IMR-90 (cell line): ENCODE data around the gene IFIH1. TPM values are rescaled to one million over a fixed set of nuclear protein-coding genes. Genes with fewer than 3 reads are reported as not detected.
A peak's percentile ranks its signal among the peaks of the same experiment; 100 is the strongest.

Experiments
- ATAC-seq: fragments of 200-7000 bp; cut with Tn5 transposase; 2 replicates; pipeline ENCODE4 v1.9.1; 2020; ENCODE audit warnings: low read depth, mild to moderate bottlenecking, moderate library complexity
- BruUV-seq: library from RNA; stranded (reverse); fragments of 400-500 nt; replicated peaks from 2 replicates; lab custom pipeline; 2021; lab: Mats Ljungman, UMichigan
- CTCF ChIA-PET: fragments of 300-600 bp; formaldehyde crosslinking; extraction: SDS; loops from one replicate; lab custom pipeline; 2021; ENCODE audit warnings: antibody characterized with exemption; lab: Yijun Ruan, JAX
- POLR2A ChIA-PET: fragments of 300-600 bp; sonication (Branson Sonifier 250); formaldehyde crosslinking; loops from one replicate; lab custom pipeline; 2022; ENCODE audit warnings: antibody characterized with exemption; ENCODE audit not compliant: unreplicated experiment; lab: Charles Lee
- DNase-seq: peaks from one replicate; pipeline ENCODE4 v3.0.0; 2013
- H2AFZ ChIP-seq: replicated peaks from 2 replicates; pipeline ENCODE3; 2013; ENCODE audit warnings: low read length, mild to moderate bottlenecking; ENCODE audit not compliant: poor library complexity
- H2AK5ac ChIP-seq: 2 replicates; pipeline ENCODE4 v1.6.1; 2013; ENCODE audit warnings: low read depth, low read length, inconsistent platforms
- H2AK9ac ChIP-seq: replicated peaks from 2 replicates; pipeline ENCODE3; 2013; ENCODE audit warnings: mild to moderate bottlenecking, low read depth, low read length, moderate library complexity; ENCODE audit not compliant: poor library complexity
- H2BK120ac ChIP-seq: 2 replicates; pipeline ENCODE4 v1.6.1; 2013; ENCODE audit warnings: low read depth, low read length, inconsistent platforms
- H2BK15ac ChIP-seq: 3 replicates; pipeline ENCODE4 v1.6.1; 2013; ENCODE audit warnings: low read depth, low read length, inconsistent platforms
- H2BK20ac ChIP-seq: 2 replicates; pipeline ENCODE4 v1.6.1; 2013; ENCODE audit warnings: low read depth, mild to moderate bottlenecking, inconsistent platforms, low read length, moderate library complexity
- H2BK5ac ChIP-seq: 2 replicates; pipeline ENCODE4 v1.6.1; 2013; ENCODE audit warnings: mild to moderate bottlenecking, low read depth, low read length, inconsistent platforms; ENCODE audit not compliant: poor library complexity, severe bottlenecking
- H3K14ac ChIP-seq: replicated peaks from 2 replicates; pipeline ENCODE4 v1.6.1; 2013; ENCODE audit warnings: low read depth, low read length, inconsistent platforms
- H3K18ac ChIP-seq: 2 replicates; pipeline ENCODE4 v1.6.1; 2013; ENCODE audit warnings: low read depth, low read length, control low read depth
- H3K23ac ChIP-seq: 2 replicates; pipeline ENCODE4 v1.6.1; 2013; ENCODE audit warnings: low read depth, low read length, inconsistent platforms
- H3K27ac ChIP-seq: 2 replicates; pipeline ENCODE4 v1.5.1; 2013; ENCODE audit warnings: mild to moderate bottlenecking, control low read depth, low read length; ENCODE audit not compliant: insufficient read depth
- H3K27me3 ChIP-seq: 2 replicates; pipeline ENCODE4 v1.6.1; 2013; ENCODE audit warnings: low read length; ENCODE audit not compliant: control insufficient read depth, insufficient read depth
- H3K36me3 ChIP-seq: 2 replicates; pipeline ENCODE4 v1.6.1; 2013; ENCODE audit warnings: low read length, mixed read lengths; ENCODE audit not compliant: control insufficient read depth, insufficient read depth
- H3K4ac ChIP-seq: 2 replicates; pipeline ENCODE4 v1.6.1; 2013; ENCODE audit warnings: low read depth, low read length, inconsistent platforms
- H3K4me1 ChIP-seq: 2 replicates; pipeline ENCODE4 v1.6.1; 2013; ENCODE audit warnings: low read length, mixed read lengths; ENCODE audit not compliant: control insufficient read depth, insufficient read depth
- H3K4me2 ChIP-seq: 2 replicates; pipeline ENCODE4 v1.6.1; 2013; ENCODE audit warnings: low read depth, mild to moderate bottlenecking, control low read depth, low read length, moderate library complexity
- H3K4me3 ChIP-seq: 2 replicates; pipeline ENCODE4 v1.5.1; 2013; ENCODE audit warnings: low read depth, mild to moderate bottlenecking, control low read depth, low read length, moderate library complexity; ENCODE audit not compliant: insufficient read depth
- H3K56ac ChIP-seq: 2 replicates; pipeline ENCODE4 v1.6.1; 2013; ENCODE audit warnings: low read length, inconsistent platforms; ENCODE audit not compliant: insufficient read depth; ENCODE audit errors: extremely low read depth
- H3K79me1 ChIP-seq, 2 experiments: 2 replicates each; pipeline ENCODE4 v1.6.1; 2013; ENCODE audit warnings: low read length in 2 of 2, inconsistent platforms in 1 of 2, low read depth in 1 of 2
- H3K9ac ChIP-seq: 2 replicates; pipeline ENCODE4 v1.6.1; 2013; ENCODE audit warnings: low read depth, low read length, control low read depth
- H3K9me1 ChIP-seq: 2 replicates; pipeline ENCODE4 v1.6.1; 2013; ENCODE audit warnings: low read length, inconsistent platforms; ENCODE audit not compliant: insufficient read depth
- H3K9me3 ChIP-seq: 2 replicates; pipeline ENCODE4 v1.6.1; 2013; ENCODE audit warnings: low read length; ENCODE audit not compliant: control insufficient read depth, insufficient read depth
- H4K20me1 ChIP-seq: 2 replicates; pipeline ENCODE4 v1.6.1; 2013; ENCODE audit warnings: low read length, inconsistent platforms; ENCODE audit not compliant: insufficient read depth
- H4K5ac ChIP-seq: 2 replicates; pipeline ENCODE4 v1.6.1; 2013; ENCODE audit warnings: mild to moderate bottlenecking, low read depth, low read length, control low read depth
- H4K8ac ChIP-seq, 2 experiments: 2 replicates each; pipeline ENCODE4 v1.6.1; 2013; ENCODE audit warnings: low read depth in 2 of 2, low read length in 2 of 2, control low read depth in 1 of 2, inconsistent platforms in 1 of 2
- H4K91ac ChIP-seq: 2 replicates; pipeline ENCODE4 v1.6.1; 2013; ENCODE audit warnings: low read depth, low read length, inconsistent platforms; ENCODE audit not compliant: insufficient read depth
- BHLHE40 ChIP-seq: fragments of 150-350 bp; IDR thresholded peaks from 2 replicates; pipeline ENCODE4 v1.6.1; 2016; ENCODE audit warnings: mild to moderate bottlenecking, low read depth, low read length
- CEBPB ChIP-seq: IDR thresholded peaks from 2 replicates; pipeline ENCODE4 v1.6.1; 2012; ENCODE audit warnings: low read depth, low read length, improper control_type of control experiment
- CTCF ChIP-seq: conservative IDR thresholded peaks from 2 replicates; pipeline ENCODE4 v1.5.1; 2012; ENCODE audit warnings: mild to moderate bottlenecking, low read depth, low read length, improper control_type of control experiment
- ELK1 ChIP-seq: fragments of 150-350 bp; IDR thresholded peaks from 2 replicates; pipeline ENCODE4 v1.6.1; 2016; ENCODE audit warnings: low read depth, mild to moderate bottlenecking, low read length, moderate library complexity, borderline replicate concordance
- MAFK ChIP-seq: IDR thresholded peaks from 2 replicates; pipeline ENCODE4 v1.6.1; 2012; ENCODE audit warnings: low read depth, low read length, improper control_type of control experiment
- MAZ ChIP-seq: IDR thresholded peaks from 2 replicates; pipeline ENCODE4 v1.6.1; 2012; ENCODE audit warnings: low read depth, mild to moderate bottlenecking, low read length, improper control_type of control experiment, moderate library complexity, borderline replicate concordance
- NFE2L2 ChIP-seq: fragments of 150-350 bp; IDR thresholded peaks from 2 replicates; pipeline ENCODE4 v1.6.1; 2016; ENCODE audit warnings: low read depth, mild to moderate bottlenecking, low read length
- POLR2A ChIP-seq: IDR thresholded peaks from 2 replicates; pipeline ENCODE4 v1.6.1; 2012; ENCODE audit warnings: mild to moderate bottlenecking, low read depth, low read length
- RCOR1 ChIP-seq: IDR thresholded peaks from 2 replicates; pipeline ENCODE4 v1.6.1; 2012; ENCODE audit warnings: mild to moderate bottlenecking, low read length, improper control_type of control experiment; ENCODE audit not compliant: insufficient replicate concordance
- RFX5 ChIP-seq: IDR thresholded peaks from 2 replicates; pipeline ENCODE4 v1.8.0; 2012; ENCODE audit warnings: low read depth, mild to moderate bottlenecking, low read length, moderate library complexity
- SMC3 ChIP-seq: fragments of 150-350 bp; IDR thresholded peaks from 2 replicates; pipeline ENCODE4 v1.6.1; 2016; ENCODE audit warnings: low read depth, mild to moderate bottlenecking, antibody characterized with exemption, low read length, moderate library complexity
- USF2 ChIP-seq: fragments of 150-350 bp; IDR thresholded peaks from 2 replicates; pipeline ENCODE4 v1.6.1; 2017; ENCODE audit warnings: mild to moderate bottlenecking, antibody characterized with exemption, low read length, low read depth
- WGBS, 2 experiments: methylation state at CpG; one replicate each; pipeline versions ENCODE4 v1.1.5 to v1.1.7; 2013; ENCODE audit warnings: missing lambda C conversion rate in 2 of 2; ENCODE audit not compliant: insufficient read length in 1 of 2; ENCODE audit errors: extremely low coverage in 2 of 2; 5-methylcytosine and 5-hydroxymethylcytosine counted together
- dilution Hi-C: fragments of 300-500 bp; cut with HindIII; formaldehyde crosslinking; loops from one replicate; pipeline ENCODE4 v1.14.3; 2018; ENCODE audit warnings: low sequenced_read_pairs; ENCODE audit not compliant: unreplicated experiment
- in situ Hi-C: fragments of 300-500 bp; cut with MboI; formaldehyde crosslinking; loops from 3 replicates; pipeline ENCODE4 v1.14.3; 2019; ENCODE audit warnings: low sequenced_read_pairs, inconsistent platforms, mixed read lengths
- intact Hi-C: fragments of 100-400 bp; cut with micrococcal nuclease; formaldehyde crosslinking; loops from 2 replicates; pipeline ENCODE4 v1.10.0; 2022
- polyA plus RNA-seq, 3 experiments: library from polyadenylated mRNA; depleted of rRNA; stranded (reverse); fragments of >200 nt; gene quantifications; 2 replicates each; pipeline ENCODE4 v1.2.3, GENCODE V29; 2012; ENCODE audit warnings: low replicate concordance in 1 of 3
- total RNA-seq: library from RNA; depleted of rRNA; stranded (reverse); fragments of >200 nt; gene quantifications from 2 replicates; pipeline ENCODE4 v1.2.3, GENCODE V29; 2012

IFIH1 gene
- total and polyA plus RNA-seq, 2 of the 4 experiments (the other 2 are of a cell fraction), result 1.3 to 1.4 TPM

- H3K18ac ChIP-seq, result peak overlapping the region; percentile 88; the same call in 1 of the 2 replicates
- no peak overlapping the region for H3K23ac ChIP-seq
- no peak overlapping the region for H2BK20ac ChIP-seq
- 0 out of 3 replicates have a peak overlapping the region, but pooled peaks have one; percentile 27 for H2BK15ac ChIP-seq
- H3K56ac ChIP-seq, result no peak overlapping the region
- POLR2A ChIA-PET, result interaction anchor here (0.6 kb wide), 1 partner anchor 109 kb away, joined by 3 read pairs; no protein-coding TSS in a partner anchor
- H3K9me1 ChIP-seq, result no peaks in the 10 kb centered on the region
- H3K27me3 ChIP-seq, result no peaks in the 10 kb centered on the region
- no peaks in the 10 kb centered on the region for H3K36me3 ChIP-seq
- peak; percentile 54 for DNase-seq
- no peak overlapping the region for H3K27ac ChIP-seq
- 0 out of 4 replicates have a peak overlapping the region, but pooled peaks of 1 of the 2 experiments have one; percentile 29 for H4K8ac ChIP-seq
- WGBS, 2 experiments, result no CpG with 5 or more reads among the region's 4 CpGs
- H3K4me2 ChIP-seq, result peak overlapping the region; percentile 67; the same call in 1 of the 2 replicates
- peak overlapping the region; percentile 17; the same call in 1 of the 2 replicates for H3K4ac ChIP-seq
- dilution Hi-C loops, result no loop called here
- H3K4me3 ChIP-seq, result no peak overlapping the region
- intact Hi-C loops, result no loop called here
- no peak overlapping the region for H2AFZ ChIP-seq
- H3K14ac ChIP-seq, result peak overlapping the region; percentile 8; the same call in 1 of the 2 replicates
- CTCF ChIA-PET, result interaction anchor here (1.0 to 1.6 kb wide), 3 partner anchors 59 to 129 kb away, joined by 3 to 4 read pairs (median 3); no protein-coding TSS in a partner anchor
- 0 out of 2 replicates have a peak overlapping the region, but pooled peaks have one; percentile 14 for H4K91ac ChIP-seq
- H3K4me1 ChIP-seq, result peaks cover 6% of the 10 kb centered on the region; the same call in 1 of the 2 replicates
- H2AK5ac ChIP-seq, result peak overlapping the region; percentile 12
- H3K9me3 ChIP-seq, result no peaks in the 10 kb centered on the region
- TF ChIP-seq CEBPB (no peak), USF2 (no peak), MAFK (no peak), ELK1 (no peak), POLR2A (no peak), SMC3 (no peak), CTCF (no peak), RFX5 (no peak), BHLHE40 (no peak), RCOR1 (no peak), MAZ (no peak), NFE2L2 (no peak)
- H3K9ac ChIP-seq, result no peak overlapping the region
- peak overlapping the region; percentile 3; the same call in 1 of the 2 replicates for H4K5ac ChIP-seq
- 0 out of 2 replicates have a peak overlapping the region, but pooled peaks have one; percentile 28 for H2BK120ac ChIP-seq
- no peak overlapping the region for H2AK9ac ChIP-seq
- in situ Hi-C loops, result no loop called here
- no TSS peak for BruUV-seq
- no peaks in the 10 kb centered on the region for H3K79me1 ChIP-seq
- no peaks in the 10 kb centered on the region for H4K20me1 ChIP-seq
- peak; percentile 77 for ATAC-seq
- peak overlapping the region; percentile 48 for H2BK5ac ChIP-seq
These were observed 35.6 kb downstream of the IFIH1 start for GRCh38 chr2:162282765-162283425.
